Iris pigment epithelial cell (primary cell): ENCODE data around the gene SFMBT2.

Experiments
- DNase-seq: peaks from one replicate; pipeline ENCODE4 v3.0.0-alpha.2; 2011; ENCODE audit warnings: low read depth

SFMBT2 gene

GRCh38 chr10:7264313-7264756 is 146.5 kb downstream of the SFMBT2 start:
- DNase-seq, result peak; percentile 23

- DNase-seq, result no peak
These were observed 147.2 kb downstream of the SFMBT2 start for GRCh38 chr10:7263616-7264015.

GRCh38 chr10:7261351-7261750 is 149.5 kb downstream of the SFMBT2 start:
- DNase-seq, result no peak

- no peak for DNase-seq
These were observed 149.9 kb downstream of the SFMBT2 start for GRCh38 chr10:7260912-7261311.

GRCh38 chr10:7260412-7260900 is 150.4 kb downstream of the SFMBT2 start:
- peak; percentile 57 for DNase-seq

GRCh38 chr10:7258948-7259523 is 151.8 kb downstream of the SFMBT2 start:
- DNase-seq, result no peak

GRCh38 chr10:7255517-7255916 is 155.3 kb downstream of the SFMBT2 start:
- no peak for DNase-seq

GRCh38 chr10:7251696-7252465 is 159.0 kb downstream of the SFMBT2 start:
- no peak for DNase-seq

- DNase-seq, result no peak
These were observed 160.6 kb downstream of the SFMBT2 start for GRCh38 chr10:7250236-7250635.

GRCh38 chr10:7248585-7249164 is 162.2 kb downstream of the SFMBT2 start:
- DNase-seq, result no peak

- no peak for DNase-seq
These were observed 162.7 kb downstream of the SFMBT2 start for GRCh38 chr10:7248148-7248547.

- DNase-seq, result no peak
These were observed 165.3 kb downstream of the SFMBT2 start for GRCh38 chr10:7245505-7245904.

- DNase-seq, result no peak
These were observed 167.0 kb downstream of the SFMBT2 start for GRCh38 chr10:7243873-7244272.

- no peak for DNase-seq
These were observed 167.7 kb downstream of the SFMBT2 start for GRCh38 chr10:7243139-7243538.

GRCh38 chr10:7239312-7239985 is 171.4 kb downstream of the SFMBT2 start:
- DNase-seq, result no peak

GRCh38 chr10:7235376-7235775 is 175.5 kb downstream of the SFMBT2 start:
- DNase-seq, result no peak

- DNase-seq, result no peak
These were observed 176.7 kb downstream of the SFMBT2 start for GRCh38 chr10:7234109-7234508.

- DNase-seq, result no peak
These were observed 177.4 kb downstream of the SFMBT2 start for GRCh38 chr10:7233259-7233991.

GRCh38 chr10:7231509-7232414 is 179.1 kb downstream of the SFMBT2 start:
- no peak for DNase-seq

- no peak for DNase-seq
These were observed 179.9 kb downstream of the SFMBT2 start for GRCh38 chr10:7230951-7231350.

- no peak for DNase-seq
These were observed 180.8 kb downstream of the SFMBT2 start for GRCh38 chr10:7230036-7230435.
